ENCODE measurements around the gene SPRR5. TPM values are rescaled to one million over a fixed set of nuclear protein-coding genes. Genes with fewer than 3 reads are reported as not detected.

The SPRR5 gene
- total and polyA plus RNA-seq, 2 experiments from 2014 or later = not detected

GRCh38 chr1:152996633-152997400 lies 49.8 kb downstream of the SPRR5 start:
- no peaks in the 10 kb centered on the region for H3K27me3 ChIP-seq (ENCODE audit: insufficient read depth)
- H3K79me2 ChIP-seq (replicated peaks; ENCODE audit: insufficient read depth) = no peaks in the 10 kb centered on the region
- peak overlapping the region; percentile 87 for H2AFZ ChIP-seq
- DNase-seq (ENCODE audit: low spot score) (peak; percentile 21), ATAC-seq (peak; percentile 84)
- Mint-ChIP-seq H3K27me3 (ENCODE audit: insufficient read depth, low read depth, poor library complexity) (no peaks in the 10 kb centered on the region), H3K36me3 (ENCODE audit: low read depth) (no peaks in the 10 kb centered on the region; the same call in 2 of the 3 replicates), H3K4me1 (peaks cover 11% of the 10 kb centered on the region; the same call in 2 of the 3 replicates), H3K9me3 (peaks cover 8% of the 10 kb centered on the region; the same call in 2 of the 3 replicates), H3K27ac (0 out of 2 replicates have a peak overlapping the region, but pooled peaks have one; percentile 34), H3K4me3 (no peak overlapping the region)
- H3K9me2 ChIP-seq (ENCODE audit: insufficient read depth) = no peaks in the 10 kb centered on the region
- no peaks in the 10 kb centered on the region for H3F3A ChIP-seq (replicated peaks; ENCODE audit: low read depth)
- H3K4me3 ChIP-seq = no peak overlapping the region
- TF ChIP-seq REST (IDR thresholded peaks at IDR 0.05; ENCODE audit: unreplicated experiment) (no peak), NANOG (IDR thresholded peaks at IDR 0.05; ENCODE audit: borderline replicate concordance) (no peak), POLR2AphosphoS5 (IDR thresholded peaks at IDR 0.05; ENCODE audit: low read depth) (no peak), ZNF114 (CRISPR knock-in tag; IDR thresholded peaks at IDR 0.05) (no peak), CREB1 (CRISPR knock-in tag; IDR thresholded peaks at IDR 0.05; ENCODE audit: low read depth) (no peak), STAT1 (IDR thresholded peaks at IDR 0.05; ENCODE audit: unreplicated experiment) (no peak), ZNF331 (CRISPR knock-in tag; IDR thresholded peaks at IDR 0.05; ENCODE audit: low read depth) (no peak)
- no peaks in the 10 kb centered on the region for H4K20me1 ChIP-seq (replicated peaks; ENCODE audit: insufficient read depth)
- no peaks in the 10 kb centered on the region; the same call in 1 of the 2 replicates for H3K4me1 ChIP-seq (ENCODE audit: insufficient read depth)
- no peak overlapping the region for H3K4me2 ChIP-seq
- no peak overlapping the region for H3K27ac ChIP-seq (ENCODE audit: low read depth)
- no peaks in the 10 kb centered on the region for H3K36me3 ChIP-seq (ENCODE audit: insufficient read depth)

- Mint-ChIP-seq H3K9me3 (peaks cover 8% of the 10 kb centered on the region; the same call in 2 of the 3 replicates), H3K4me1 (peaks cover 11% of the 10 kb centered on the region; the same call in 2 of the 3 replicates), H3K27ac (no peak overlapping the region), H3K27me3 (ENCODE audit: insufficient read depth, low read depth, poor library complexity) (peaks cover 2% of the 10 kb centered on the region), H3K36me3 (ENCODE audit: low read depth) (no peaks in the 10 kb centered on the region; the same call in 2 of the 3 replicates), H3K4me3 (no peak overlapping the region)
- Histone ChIP-seq H3K4me1 (ENCODE audit: insufficient read depth) (no peaks in the 10 kb centered on the region; the same call in 1 of the 2 replicates), H3K79me2 (replicated peaks; ENCODE audit: insufficient read depth) (no peaks in the 10 kb centered on the region), H4K20me1 (replicated peaks; ENCODE audit: insufficient read depth) (no peaks in the 10 kb centered on the region), H3K27me3 (ENCODE audit: insufficient read depth) (no peaks in the 10 kb centered on the region), H3K4me3 (no peak overlapping the region), H3K27ac (ENCODE audit: low read depth) (no peak overlapping the region), H3K36me3 (ENCODE audit: insufficient read depth) (no peaks in the 10 kb centered on the region), H3F3A (replicated peaks; ENCODE audit: low read depth) (no peaks in the 10 kb centered on the region), H2AFZ (no peak overlapping the region; the same call in 1 of the 2 replicates), H3K9me2 (ENCODE audit: insufficient read depth) (no peaks in the 10 kb centered on the region), H3K4me2 (no peak overlapping the region)
- ATAC-seq = no peak
- DNase-seq (ENCODE audit: low spot score) = no peak
- no peak for TF ChIP-seq POLR2AphosphoS5 (IDR thresholded peaks at IDR 0.05; ENCODE audit: low read depth)
- no peak for TF ChIP-seq JUNB (IDR thresholded peaks at IDR 0.05; ENCODE audit: unreplicated experiment)
- TF ChIP-seq NANOG (IDR thresholded peaks at IDR 0.05; ENCODE audit: borderline replicate concordance) = no peak
- TF ChIP-seq EZH2 (IDR thresholded peaks at IDR 0.05; ENCODE audit: low read depth, unreplicated experiment) = no peak
- no peak for TF ChIP-seq REST (IDR thresholded peaks at IDR 0.05; ENCODE audit: unreplicated experiment)
- TF ChIP-seq EZH2phosphoT487 (IDR thresholded peaks at IDR 0.05; ENCODE audit: unreplicated experiment) = no peak
- TF ChIP-seq CTCF (conservative IDR thresholded peaks at IDR 0.05; ENCODE audit: low read depth in 2 of 2) = no peak
- TF ChIP-seq ETS1 (IDR thresholded peaks at IDR 0.05) = no peak
- no peak for TF ChIP-seq ZNF114 (CRISPR knock-in tag; IDR thresholded peaks at IDR 0.05)
- no peak for TF ChIP-seq ZNF331 (CRISPR knock-in tag; IDR thresholded peaks at IDR 0.05; ENCODE audit: low read depth)
- no peak for TF ChIP-seq CREB1 (CRISPR knock-in tag; IDR thresholded peaks at IDR 0.05; ENCODE audit: low read depth)
- TF ChIP-seq STAT1 (IDR thresholded peaks at IDR 0.05; ENCODE audit: unreplicated experiment) = no peak
Observed at GRCh38 chr1:152997901-152998300, 50.9 kb downstream of the SPRR5 start.

Data from GM23338 (cell line).